Peyer's patch (tissue), 4 donors: ENCODE measurements around the gene KCNJ9.

Experiments
- POLR2A ChIP-seq, 2 donors: fragments of 450-650 bp; IDR thresholded peaks; one replicate each; pipeline ENCODE4 v1.5.1; 2017; ENCODE audit warnings: antibody characterized with exemption in 2 of 2, mild to moderate bottlenecking in 2 of 2, moderate library complexity in 2 of 2
- TF ChIP-seq, protein P1 (sequence below), 6 experiments: fragments of 450-650 bp in 4 of 6; fragments of 200-600 bp in 2 of 6; sonication (generic) in 1 of 6; IDR thresholded peaks; one replicate each; pipeline ENCODE4 v1.5.1; 2017 to 2019; ENCODE audit warnings: antibody characterized with exemption in 6 of 6, mild to moderate bottlenecking in 3 of 6, moderate library complexity in 1 of 6

DNA sequence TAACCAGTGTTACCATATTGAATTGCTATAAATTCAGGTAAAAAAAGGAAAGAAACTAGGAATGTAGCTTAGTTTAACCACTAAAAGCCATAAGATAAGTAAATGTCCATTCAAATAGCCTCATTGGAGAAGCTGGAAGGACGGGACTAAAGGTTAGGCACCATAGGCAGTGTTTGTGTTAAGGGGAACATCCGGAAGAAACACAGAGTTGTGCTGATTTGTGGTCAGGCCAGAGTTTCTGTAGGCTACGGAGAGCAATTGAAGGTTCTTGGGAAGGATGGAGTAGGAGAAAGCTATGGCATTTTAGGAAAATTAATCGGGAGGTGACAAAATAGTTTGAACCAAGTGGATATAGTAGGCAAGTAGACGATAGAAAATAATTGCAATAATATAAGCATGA lies 10.0 kb upstream of the KCNJ9 start:
- TF ChIP-seq, protein P1, sequence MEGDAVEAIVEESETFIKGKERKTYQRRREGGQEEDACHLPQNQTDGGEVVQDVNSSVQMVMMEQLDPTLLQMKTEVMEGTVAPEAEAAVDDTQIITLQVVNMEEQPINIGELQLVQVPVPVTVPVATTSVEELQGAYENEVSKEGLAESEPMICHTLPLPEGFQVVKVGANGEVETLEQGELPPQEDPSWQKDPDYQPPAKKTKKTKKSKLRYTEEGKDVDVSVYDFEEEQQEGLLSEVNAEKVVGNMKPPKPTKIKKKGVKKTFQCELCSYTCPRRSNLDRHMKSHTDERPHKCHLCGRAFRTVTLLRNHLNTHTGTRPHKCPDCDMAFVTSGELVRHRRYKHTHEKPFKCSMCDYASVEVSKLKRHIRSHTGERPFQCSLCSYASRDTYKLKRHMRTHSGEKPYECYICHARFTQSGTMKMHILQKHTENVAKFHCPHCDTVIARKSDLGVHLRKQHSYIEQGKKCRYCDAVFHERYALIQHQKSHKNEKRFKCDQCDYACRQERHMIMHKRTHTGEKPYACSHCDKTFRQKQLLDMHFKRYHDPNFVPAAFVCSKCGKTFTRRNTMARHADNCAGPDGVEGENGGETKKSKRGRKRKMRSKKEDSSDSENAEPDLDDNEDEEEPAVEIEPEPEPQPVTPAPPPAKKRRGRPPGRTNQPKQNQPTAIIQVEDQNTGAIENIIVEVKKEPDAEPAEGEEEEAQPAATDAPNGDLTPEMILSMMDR (IDR thresholded peaks at IDR 0.05): no peak
- TF ChIP-seq POLR2A (IDR thresholded peaks at IDR 0.05): no peak
